ENCODE measurements around the gene TRIM36.

GRCh38 chr5:115150512-115150911, 19.2 kb downstream of the TRIM36 start:
- no peak for TF ChIP-seq PATZ1 (CRISPR knock-in tag; IDR thresholded peaks at IDR 0.05; ENCODE audit: borderline replicate concordance)
- no peak for TF ChIP-seq TCF4 (CRISPR knock-in tag; IDR thresholded peaks at IDR 0.05; ENCODE audit: borderline replicate concordance)
- no peak for TF ChIP-seq CREB5 (CRISPR knock-in tag; IDR thresholded peaks at IDR 0.05; ENCODE audit: low read depth)
- no peak for TF ChIP-seq BACH2 (CRISPR knock-in tag; IDR thresholded peaks at IDR 0.05; ENCODE audit: borderline replicate concordance)

All from SK-N-SH treated with all-trans-retinoic acid at 6 μM for 48 hours (cell line).